Measurements from ENCODE around the gene CALB2.

GRCh38 chr16:71337631-71338030 is 20.9 kb upstream of the CALB2 start:
- TF ChIP-seq TAF1 (IDR thresholded peaks at IDR 0.05; ENCODE audit: low read depth) = no peak
- no peak for TF ChIP-seq RAD21 (IDR thresholded peaks at IDR 0.05; ENCODE audit: low read depth)
- no peak for TF ChIP-seq MAX (IDR thresholded peaks at IDR 0.05)
- TF ChIP-seq TEAD4 (IDR thresholded peaks at IDR 0.05) = no peak
- TF ChIP-seq TCF12 (IDR thresholded peaks at IDR 0.05; ENCODE audit: low read depth) = no peak
- TF ChIP-seq EP300 (IDR thresholded peaks at IDR 0.05; ENCODE audit: borderline replicate concordance) = no peak
- no peak for TF ChIP-seq EGR1 (IDR thresholded peaks at IDR 0.05)
- no peak for TF ChIP-seq CEBPB (IDR thresholded peaks at IDR 0.05)
- TF ChIP-seq CREB1 (IDR thresholded peaks at IDR 0.05; ENCODE audit: low read depth) = no peak
- no peak for TF ChIP-seq REST (IDR thresholded peaks at IDR 0.05; ENCODE audit: low read depth)
- no peak for TF ChIP-seq NFIC (IDR thresholded peaks at IDR 0.05)

Data from Ishikawa (cell line).